ENCODE data around the gene INTU.
A peak's percentile ranks its signal among the peaks of the same experiment; 100 is the strongest.

Gene INTU

GRCh38 chr4:127756906-127757305, 124.1 kb downstream of the INTU start:
- no peak for DNase-seq

- DNase-seq: no peak
These were observed 126.6 kb downstream of the INTU start for GRCh38 chr4:127759228-127759820.

GRCh38 chr4:127759893-127760292, 127.1 kb downstream of the INTU start:
- DNase-seq: no peak

GRCh38 chr4:127771535-127772275, 138.9 kb downstream of the INTU start:
- peak in 1 of 3 experiments; percentile 33 for DNase-seq

GRCh38 chr4:127772769-127773671, 140.3 kb downstream of the INTU start:
- peak in 1 of 3 experiments; percentile 11 for DNase-seq

- no peak for DNase-seq
These were observed 143.1 kb downstream of the INTU start for GRCh38 chr4:127775843-127776242.
